NCI-H1417 treated with DMSO at 0.1 percent for 48 hours (cell line): ENCODE measurements around the gene VMA21.

Experiments
- DNase-seq: peaks from one replicate; lab custom pipeline; 2025; lab: John Stamatoyannopoulos, UW

Gene VMA21, protein sequence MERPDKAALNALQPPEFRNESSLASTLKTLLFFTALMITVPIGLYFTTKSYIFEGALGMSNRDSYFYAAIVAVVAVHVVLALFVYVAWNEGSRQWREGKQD

DNA sequence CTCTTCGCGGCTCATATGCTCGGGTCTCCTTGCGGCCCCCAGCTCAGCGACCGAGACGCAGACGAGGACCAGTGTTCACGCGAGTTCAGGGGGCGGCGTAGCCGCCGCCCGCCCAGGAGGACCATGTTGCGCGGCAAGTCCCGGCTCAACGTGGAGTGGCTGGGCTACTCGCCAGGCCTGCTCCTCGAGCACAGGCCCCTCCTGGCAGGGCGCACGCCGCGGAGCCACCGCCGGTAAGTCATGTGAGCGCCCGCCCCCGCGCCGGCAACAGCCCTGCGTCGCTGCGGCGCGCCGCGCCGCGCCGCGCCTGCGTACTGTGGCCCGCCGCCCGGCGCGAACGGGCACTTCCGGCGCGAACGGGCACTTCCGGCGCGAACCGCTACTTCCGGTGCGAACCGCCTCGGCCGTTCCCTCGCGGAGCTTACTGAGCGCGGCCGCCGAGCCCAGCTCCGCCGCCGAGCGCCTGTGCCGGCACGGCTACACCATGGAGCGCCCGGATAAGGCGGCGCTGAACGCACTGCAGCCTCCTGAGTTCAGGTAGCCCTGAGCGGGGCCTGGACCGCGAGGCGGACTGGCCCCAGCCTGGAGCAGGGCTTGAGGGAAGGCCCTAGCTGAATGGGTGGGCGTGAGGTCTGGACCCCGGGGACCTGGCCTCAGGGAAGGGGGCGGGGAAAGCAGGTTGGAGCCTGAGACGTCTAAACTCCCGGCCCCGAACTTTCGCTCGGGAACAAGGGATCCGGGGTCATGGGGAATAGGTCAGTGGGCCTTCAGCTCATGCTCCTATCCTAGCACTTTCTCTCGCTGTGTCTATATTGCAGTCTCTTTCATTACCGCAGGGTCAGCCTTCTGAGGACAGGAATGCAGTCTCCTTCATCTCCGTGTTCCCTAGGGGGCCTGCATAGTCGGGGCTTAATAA, at the start of gene VMA21:
VMA21 (plus strand) TSS at position 382 of the 916 bp plus-strand sequence; CDS start at position 485, 103 bp downstream.
- DNase-seq = peak; percentile 22

DNA sequence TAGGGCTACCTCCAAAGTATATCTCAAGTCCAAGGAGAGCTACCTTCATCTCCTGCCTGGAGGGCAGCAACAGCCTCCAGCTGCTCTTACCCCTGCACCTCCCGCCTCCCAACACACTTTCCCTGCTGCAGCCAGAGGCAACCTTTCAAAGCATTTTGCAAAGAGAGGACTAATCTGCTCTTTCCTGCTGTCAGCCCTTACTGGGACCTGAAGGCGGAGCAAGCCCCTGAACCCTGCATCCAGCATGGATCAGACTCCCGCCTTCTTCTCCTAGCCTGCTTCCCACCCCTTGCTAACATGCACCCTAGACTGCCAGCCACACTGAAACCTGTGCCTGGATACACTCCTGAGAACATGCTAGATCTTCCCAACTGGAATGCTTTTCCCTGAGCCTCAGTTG, 37.7 kb upstream of the VMA21 start:
- no peak for DNase-seq

DNA sequence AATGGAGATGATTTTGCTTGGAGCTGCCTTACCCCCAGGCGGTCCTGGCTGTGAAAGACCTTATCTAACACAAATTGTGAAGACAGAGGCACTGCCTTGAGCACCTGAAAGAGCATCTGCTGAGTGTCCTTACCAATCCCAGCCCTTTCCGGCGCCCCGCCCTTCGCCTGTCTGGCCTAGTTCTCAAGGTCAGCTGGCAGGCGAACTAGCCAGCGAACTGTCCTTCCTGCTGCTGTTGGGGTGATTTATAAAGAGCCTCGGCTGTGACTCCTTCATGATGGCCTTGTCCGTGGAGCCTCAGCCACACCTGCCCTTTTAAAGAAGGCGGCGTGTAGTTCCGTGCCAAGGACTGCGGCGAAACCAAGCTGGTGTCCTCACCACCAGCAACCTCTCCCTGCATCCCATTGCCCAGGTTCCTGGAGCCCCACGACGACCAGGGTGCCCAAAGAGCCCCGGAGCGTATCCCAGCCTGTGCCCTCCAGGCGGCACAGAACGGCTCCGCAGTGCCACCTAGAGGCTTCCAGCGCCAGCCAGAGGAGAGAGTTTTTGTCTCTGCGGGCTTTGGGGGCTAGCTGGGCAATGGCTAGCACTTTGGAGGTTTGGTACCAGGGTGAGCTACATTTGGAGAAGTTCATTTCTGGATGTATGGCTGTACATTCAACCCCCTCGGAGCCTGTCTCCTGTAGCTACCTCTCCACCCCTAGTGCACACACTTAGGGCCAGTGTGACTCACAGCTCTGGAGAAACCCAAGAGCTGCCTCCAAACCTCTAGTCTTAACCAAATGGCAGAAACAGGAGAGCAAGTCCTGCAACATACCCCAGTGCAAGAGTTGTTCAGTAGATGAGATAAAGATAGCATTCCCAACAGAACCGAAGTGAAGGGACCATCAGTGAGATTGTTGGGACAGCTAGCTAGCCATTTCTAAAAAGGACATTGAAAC, 36.8 kb upstream of the VMA21 start:
- no peak for DNase-seq

DNA sequence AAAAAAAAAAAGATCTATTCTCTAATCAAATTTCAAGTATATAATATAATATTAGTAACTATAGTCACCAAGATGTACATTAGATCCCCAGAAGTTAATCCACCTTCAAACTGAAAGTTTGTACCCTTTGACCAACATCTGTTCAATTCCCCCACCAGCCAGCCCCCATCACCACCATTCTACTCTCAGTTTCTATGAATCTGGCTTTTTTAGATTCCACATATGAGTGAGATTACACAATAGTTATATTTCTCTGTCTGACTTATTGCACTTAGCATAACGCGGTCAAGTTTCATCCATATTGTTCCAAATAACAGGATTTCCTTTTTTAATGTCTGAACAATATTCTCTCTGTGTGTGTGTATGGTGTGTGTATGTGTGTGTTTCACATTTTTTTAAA, 33.7 kb upstream of the VMA21 start:
- DNase-seq = no peak

DNA sequence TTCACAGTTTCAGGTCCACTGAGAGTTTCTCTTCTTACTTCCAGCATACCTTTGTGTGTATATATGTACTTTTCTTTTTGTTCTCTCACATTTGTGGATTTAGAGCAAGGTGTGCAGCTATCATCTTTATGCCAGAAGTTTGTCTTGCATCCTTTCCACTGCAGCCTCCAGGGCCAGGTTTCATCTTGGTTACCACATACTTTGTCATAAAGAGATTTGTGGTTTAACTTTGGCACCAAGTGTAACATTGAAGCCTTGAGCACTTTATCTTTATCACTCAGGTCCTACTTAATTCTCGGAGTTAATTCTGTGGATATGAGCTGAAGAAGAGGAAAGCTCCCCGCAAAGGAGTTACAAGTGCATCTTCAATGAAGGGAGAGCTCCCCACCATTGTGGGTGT, 31.4 kb upstream of the VMA21 start:
- DNase-seq = no peak

DNA sequence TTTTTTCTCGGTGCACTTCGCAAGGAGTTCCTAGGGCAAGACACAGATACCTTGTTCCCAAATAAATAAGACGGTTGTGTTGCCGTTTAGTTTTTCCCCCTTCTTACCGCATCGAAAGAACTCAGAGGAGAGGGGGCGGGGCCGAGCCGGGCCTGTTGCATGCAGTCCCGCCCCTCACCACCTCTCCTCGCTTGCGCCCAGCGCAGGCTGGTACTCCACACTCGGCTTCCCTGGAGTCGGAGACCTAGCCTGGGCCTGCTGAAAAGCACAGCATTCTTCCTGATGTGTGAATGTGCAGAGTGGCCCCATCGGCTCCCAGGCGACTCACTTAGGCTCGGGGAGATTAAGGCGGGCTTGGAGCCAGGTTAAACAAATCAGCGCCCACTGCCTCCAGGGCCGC, 26.1 kb upstream of the VMA21 start:
- DNase-seq = no peak

DNA sequence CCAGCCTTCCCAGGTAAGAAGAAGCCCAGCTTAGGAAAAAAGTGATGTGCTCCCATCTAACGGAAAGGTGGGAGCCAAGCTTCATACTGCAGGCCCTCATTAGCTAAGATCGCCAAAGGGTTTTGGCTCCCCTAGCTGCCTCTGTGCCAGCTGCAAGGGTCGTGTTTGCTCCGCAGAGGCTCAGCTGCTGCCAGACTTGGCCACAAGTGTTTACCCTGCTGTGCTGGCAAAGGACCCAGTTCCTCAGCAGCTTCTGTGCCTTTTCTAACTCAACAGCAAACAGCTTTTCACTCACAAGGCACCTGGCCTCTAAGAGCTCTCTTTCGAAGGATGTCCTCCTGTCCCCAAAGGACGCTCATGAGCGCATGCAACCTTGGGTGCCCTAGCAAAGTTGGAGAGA, 12.2 kb upstream of the VMA21 start:
- no peak for DNase-seq

DNA sequence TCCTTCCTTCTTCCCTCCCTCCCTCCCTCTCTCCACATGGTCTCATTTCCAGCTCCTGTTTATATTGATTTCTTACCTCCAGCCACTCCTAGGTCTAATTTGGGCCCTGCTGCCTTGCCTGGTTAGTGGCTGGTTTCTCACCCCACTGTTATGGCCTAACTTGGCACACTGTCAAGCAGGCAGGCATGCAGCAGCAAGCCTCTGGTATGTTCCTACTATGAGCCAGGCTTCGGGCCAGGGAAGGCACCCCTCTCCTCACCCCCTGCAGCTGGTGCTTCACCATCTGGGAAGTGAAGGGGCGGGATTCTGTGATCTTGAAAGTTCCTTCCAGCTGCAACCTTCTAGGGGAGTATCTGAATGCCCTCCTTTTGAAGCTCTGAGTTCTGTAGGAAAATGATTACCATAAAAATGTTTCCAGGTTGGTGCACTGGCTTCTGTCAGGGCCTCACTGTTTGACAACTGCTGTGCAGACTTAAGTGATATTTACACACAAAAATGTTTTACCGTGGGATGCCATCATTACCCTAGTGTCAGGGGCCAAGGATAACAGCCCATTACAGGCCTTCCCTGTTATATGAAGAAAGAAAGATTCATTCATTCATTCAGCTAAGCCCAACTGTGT, 10.1 kb upstream of the VMA21 start:
- no peak for DNase-seq

DNA sequence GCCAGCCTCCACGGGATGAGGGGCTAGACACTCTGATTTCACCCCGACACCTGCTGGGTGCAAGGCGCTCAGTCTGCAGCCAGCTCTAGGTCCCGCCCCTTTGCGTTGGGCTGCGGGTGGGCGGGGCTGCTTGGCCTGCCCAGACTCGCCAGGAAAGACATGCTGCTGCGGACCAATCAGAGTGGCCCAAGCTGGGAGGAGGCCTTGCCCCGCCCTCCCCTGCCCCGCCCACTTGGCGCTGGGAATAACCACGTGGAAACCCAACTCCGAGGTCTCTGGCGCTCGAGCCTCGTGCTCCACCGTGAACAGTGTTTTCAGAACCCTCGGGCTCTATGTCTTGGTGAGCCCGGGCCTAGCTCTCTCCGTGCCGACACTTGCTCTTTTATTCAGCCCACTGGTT, 5.3 kb upstream of the VMA21 start:
- no peak for DNase-seq

DNA sequence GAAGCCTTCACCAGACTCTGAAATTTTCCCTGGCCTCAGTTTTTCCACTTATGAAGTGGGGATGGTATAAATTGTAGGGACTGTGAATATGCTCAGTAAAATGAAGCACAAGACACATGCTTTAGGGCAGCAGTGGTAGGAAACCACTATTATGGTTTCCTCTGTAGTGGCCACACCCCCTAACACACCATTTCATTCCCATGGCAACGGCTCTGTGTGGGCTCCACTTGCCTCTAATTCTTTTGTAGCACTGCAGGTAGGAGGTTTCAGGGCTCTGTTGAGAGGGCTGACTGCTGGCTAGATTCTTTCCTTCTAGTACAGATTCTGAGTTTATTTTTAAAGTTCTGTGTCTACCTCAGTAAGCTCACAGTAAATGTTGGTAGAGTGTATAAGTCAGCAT, 3.5 kb upstream of the VMA21 start:
- peak; percentile 16 for DNase-seq

DNA sequence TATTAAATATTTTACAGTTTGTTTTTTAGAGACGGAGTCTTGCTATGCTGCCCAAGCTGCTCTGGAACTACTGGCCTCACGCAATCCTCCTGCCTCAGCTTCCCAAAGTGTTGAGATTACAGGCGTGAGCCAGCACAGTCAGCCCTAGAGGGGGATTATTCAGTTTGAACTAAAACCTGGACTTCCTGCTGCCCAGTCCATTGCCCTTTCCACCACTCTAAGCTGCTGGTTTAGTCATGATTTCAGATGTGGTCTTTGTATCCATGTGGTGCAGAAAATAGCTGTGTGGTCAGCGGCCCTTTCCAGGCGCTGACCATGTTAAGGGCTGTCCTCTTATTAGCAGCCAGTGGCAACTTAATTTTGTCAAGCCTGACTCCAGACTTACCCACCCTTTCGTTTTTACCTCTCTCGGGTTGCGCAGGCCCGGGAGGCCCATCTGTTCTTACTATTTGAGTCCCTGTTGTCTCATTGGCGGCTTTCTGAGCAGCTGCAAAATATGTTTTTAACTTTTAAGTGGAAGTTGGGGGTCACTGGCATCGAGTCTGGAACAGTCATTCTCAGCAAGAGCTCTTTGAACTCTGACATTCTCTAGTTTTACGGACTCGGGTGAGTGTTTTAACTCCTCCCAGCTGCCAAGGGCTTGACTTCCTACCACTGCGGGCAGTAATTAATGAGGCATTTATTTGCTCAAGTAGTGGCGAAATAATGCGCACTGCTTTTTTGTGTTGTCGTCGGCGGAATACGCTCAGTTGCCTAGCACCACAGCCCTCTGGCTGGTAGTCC, 773 bp upstream of the VMA21 start:
- no peak for DNase-seq

DNA sequence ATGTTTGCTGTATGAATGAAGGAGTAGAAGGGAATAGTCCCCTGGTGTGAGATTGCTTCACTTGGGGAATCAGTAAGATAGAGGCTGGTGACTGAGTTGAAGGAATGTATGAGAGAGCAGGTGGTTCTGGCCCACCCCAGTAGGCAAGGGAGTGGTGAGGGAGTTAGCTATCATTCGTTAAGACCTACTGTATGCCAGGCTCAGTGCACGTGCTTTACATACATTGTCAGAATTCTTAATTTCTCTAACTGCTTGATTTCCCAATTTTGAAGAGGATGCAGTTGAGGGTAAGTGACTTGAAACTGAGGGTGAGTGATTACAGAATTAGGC, 700 bp downstream of the VMA21 start:
- DNase-seq = no peak

DNA sequence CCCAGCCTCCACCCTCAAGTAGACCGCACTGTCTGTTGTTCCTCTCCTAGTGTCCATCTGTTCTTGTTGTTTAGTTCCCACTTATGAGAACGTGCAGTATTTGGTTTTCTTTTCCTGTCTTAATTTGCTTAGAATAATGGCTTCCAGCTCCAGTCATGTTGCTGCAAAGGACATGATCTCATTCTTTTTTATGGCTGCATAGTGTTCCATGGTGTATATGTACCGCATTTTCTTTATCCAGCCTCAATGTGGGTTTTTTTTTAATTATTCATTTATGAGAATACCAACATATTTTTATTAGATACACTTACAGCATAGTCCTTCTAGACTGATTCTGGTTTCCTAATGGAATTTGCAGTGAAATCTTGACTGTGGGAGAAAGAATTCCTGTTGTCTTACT, 1.3 kb downstream of the VMA21 start:
- DNase-seq = no peak

DNA sequence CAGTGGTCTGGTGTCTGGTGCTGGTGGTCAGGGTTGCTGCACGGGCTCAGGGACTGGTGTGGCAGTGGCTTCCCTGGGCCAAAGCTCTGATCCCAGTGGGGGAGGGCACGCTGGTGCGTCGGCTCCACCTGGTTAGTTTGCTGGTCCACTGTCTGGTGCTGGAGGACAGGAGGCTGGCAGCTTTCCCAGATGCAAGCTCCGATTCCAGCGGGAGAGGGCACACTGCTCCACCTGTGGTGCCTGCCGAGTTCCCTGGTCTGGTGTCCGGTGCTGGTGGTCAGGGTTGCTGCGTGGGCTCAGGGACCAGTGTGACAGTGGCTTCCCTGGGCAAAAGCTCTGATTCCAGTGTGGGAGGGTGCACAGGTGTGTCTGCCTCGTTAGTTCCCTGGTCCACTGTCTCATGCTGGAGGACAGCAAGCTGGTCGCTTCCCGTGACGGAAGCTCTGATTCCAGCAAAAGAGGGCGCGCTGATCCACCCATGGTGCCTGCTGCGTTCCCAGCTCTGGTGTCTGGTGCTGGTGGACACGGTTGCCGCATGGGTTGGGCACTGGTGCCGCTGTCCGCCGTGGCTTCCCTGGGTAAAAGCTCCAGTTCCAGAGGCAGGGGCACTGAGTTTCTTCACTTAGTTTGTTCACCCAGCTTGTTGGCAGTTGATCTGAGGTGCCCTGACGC, 5.8 kb downstream of the VMA21 start:
- no peak for DNase-seq

DNA sequence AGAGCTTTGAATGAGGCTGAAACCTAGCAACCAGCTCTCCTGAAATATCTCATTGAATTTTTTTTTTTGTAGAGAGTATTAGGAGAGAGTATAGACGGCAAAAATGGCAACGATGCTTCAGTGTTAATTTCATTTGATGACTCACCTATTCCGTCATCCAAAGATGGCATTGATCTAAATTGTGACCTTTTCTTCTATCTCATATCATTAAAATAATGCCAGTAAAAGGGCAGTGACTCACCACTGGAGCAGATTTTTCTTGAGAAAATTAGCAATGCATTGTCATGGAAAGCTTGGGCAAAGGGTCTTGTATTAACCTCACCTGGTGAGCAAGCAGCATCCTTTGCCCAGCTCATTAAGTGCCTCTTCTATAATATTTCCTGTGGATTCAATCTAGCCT, 19.6 kb downstream of the VMA21 start:
- DNase-seq = no peak

DNA sequence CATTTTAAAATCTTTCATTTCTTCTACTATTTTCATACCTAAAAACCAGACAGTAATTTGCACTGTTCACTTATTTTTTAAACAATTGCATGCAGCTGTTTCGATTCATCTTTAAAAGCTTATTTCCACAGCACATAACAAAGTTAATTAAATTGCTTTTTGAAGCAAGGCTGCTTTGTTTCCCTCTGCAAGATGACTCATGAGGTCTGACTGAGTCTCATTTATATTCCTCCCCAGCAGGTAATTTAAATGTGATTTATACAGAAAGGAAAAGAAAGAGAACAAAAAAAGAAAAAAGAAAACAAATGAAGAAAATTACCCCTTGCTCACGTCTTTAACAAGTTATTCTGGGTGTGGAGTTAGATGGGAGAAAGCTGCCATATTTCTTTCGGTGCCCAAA, 22.8 kb downstream of the VMA21 start:
- DNase-seq = no peak

DNA sequence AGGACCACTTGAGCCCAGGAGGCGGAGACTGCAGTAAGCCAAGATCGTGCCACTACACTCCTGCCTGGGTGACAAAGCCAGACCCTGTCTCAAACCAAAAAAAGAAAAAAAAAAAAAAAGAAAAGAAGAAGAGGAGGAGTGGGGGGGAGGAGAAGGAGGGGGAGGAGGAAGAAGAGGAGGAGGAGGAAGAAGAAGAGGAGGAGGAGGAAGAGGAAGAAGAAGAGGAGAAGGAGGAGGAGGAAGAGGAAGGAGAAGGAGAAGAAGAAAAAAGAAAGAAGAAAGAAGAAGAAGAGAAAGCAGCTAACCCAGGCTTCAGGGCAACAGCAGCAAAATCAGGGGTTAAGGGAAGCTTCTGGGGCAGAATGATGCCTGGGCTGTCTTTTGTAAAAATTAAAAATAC, 27.5 kb downstream of the VMA21 start:
- no peak for DNase-seq

DNA sequence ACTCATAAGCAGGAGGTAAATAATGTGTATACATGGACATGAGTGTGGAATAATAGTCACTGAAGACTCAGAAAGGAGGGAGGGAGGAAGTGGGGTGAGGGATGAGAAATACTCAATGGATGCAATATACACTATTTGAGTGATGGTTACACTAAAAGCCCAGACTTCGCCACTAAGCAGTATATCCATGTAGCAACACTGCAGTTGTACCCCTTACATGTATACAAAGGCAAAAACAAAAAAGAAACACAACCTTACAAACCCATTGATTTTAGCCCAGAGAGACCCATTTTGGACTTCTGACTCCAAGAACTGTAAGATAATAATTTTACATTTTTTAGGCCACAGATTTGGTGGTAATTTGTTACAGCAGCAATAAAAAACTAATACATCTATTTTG, 51.5 kb downstream of the VMA21 start:
- no peak for DNase-seq

DNA sequence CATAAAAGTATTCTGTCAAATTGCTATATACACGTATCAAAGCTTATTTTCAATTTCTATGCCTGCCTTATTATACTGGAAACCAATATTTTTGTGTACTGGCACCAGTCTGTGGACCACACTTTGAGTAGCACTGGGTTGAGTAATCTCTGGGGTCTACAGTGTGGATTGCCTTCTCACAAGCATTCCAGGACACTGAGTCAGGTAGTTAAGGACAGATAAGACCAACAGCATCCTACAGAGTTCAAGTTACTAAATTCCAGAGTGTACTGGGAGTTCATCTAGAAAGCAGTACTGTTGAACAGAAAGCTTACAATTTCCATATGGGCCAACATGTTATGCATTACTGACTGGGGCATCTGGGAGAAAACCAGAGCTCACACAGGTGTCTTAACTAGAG, 61.8 kb downstream of the VMA21 start:
- DNase-seq = no peak
